Stimulated activated CD4-positive, alpha-beta T cell treated with anti-CD3 and anti-CD28 coated beads, Interleukin-2, amount 100 ng/mL, for 48 hours (primary cell): Measurements from ENCODE around the gene MZB1.
"Not testable (repeated sequence)": the region's sequence is repeated elsewhere in the genome, so short reads cannot be mapped to it uniquely, and the experiment has no call there.

Experiments used
- DNase-seq, 2 donors: peaks; one replicate each; pipeline ENCODE4 v3.0.0-alpha.2; 2020

The MZB1 gene

DNA sequence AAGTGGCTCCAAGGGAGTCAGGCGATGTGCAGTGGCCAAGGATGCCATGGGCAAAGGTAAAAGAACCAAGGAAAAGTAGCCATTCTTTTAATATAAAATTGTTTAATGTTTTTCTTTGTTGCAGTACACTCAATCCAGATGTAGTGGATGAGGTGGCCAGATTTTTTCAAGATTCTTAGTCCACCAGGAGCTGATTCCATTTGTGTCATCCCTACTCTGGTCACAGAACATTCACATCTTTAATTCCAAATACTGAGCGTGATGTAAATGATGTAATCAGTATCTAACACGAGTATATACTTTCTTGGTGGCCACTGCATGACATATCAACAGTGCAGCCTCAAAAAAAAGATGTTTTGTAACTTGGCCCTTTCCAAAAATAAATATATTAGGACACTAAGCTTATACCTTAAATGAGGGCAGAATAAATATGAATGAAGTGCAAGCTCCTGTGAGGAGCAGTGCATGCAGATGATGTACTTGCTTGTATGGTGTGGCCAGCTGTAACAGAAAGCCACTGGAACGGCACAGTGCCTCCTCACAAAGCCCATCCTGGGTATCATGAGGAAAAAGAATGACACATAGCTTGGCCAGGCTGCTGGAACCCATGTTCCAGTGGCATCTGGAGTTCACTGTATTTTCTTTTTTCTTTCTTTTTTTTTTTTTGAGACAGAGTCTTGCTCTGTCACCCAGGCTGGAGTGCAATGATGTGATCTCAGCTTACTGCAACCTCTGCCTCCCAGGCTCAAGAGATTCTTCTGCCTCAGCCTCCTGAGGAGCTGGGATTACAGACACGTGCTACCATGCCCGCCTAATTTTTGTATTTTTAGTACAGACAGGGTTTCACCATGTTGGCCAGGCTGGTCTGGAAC lies 20.6 kb upstream of the MZB1 start:
- DNase-seq: no peak

DNA sequence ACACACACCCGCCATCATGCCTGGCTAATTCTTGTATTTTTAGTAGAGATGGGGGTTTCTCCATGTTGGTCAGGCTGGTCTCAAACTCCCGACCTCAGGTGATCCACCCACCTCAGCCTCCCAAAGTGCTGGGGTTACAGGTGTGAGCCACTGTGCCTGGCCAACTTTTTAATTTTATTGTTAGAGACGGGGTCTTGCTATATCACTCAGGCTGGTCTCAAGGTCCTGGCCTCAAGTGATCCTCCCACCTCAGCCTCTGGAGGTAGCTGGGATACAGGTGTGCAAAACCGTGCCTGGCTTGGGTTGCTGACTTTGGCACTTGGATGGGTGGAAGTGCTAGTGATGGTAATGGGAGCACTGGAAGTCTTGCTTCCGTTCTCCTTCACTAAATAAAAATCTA lies 19.4 kb upstream of the MZB1 start:
- not testable (repeated sequence) for DNase-seq

DNA sequence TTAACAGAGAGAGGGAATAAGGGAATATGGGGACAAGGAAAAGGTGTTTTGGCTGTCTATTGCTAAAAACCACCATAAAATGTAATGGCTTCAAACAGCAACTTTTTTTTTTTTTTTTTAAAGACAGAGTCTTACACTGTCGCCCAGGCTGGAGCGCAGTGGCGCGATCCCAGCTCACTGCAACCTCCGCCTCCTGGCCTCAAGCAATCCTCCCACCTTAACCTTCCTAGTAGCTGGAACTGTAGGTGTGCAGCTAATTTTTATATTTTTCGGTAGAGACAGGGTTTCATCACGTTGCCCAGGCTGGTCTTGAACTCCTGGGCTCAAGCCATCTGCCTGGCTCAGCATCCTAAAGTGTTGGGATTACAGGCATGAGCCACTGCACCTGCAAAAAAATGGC lies 18.5 kb upstream of the MZB1 start:
- no peak for DNase-seq

DNA sequence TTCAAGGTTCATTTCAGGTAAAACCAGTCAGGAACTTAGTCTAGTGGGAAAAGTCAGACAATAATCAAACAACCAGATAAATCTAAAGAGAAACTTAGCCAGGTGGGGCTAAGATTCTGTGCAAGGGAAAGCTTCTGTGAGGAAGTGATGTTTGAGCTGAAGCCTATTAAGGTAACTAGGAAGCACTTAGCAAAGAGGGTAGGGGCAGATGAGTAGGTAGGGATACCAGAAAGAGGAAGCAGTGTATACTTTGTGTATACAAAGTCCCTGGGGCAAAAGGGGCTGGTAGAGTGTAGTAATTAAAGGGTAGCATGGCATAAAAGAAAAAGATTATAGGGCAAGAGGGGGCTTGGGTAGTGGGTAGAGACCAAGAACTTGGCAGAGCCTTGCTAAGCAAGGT lies 17.8 kb upstream of the MZB1 start:
- DNase-seq: no peak

DNA sequence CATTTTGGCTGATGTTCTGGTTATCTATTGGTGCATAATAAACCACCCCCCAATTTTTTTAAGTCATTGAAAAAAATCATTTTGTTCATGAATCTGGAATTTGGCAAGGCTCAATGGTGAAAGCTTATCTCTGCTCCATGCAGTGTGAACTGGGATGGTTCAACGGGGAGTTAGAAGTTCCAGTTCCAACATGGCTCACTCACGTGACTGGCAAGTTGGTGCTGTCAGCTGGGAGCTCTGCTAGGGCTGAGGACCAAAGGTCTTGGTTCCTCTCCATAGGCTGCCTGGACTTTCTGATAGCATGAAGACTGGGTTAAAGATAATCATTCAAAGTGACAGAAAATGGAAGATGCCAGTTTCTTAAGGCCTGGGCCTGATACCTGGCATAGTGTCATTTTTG lies 17.2 kb upstream of the MZB1 start:
- no peak for DNase-seq

DNA sequence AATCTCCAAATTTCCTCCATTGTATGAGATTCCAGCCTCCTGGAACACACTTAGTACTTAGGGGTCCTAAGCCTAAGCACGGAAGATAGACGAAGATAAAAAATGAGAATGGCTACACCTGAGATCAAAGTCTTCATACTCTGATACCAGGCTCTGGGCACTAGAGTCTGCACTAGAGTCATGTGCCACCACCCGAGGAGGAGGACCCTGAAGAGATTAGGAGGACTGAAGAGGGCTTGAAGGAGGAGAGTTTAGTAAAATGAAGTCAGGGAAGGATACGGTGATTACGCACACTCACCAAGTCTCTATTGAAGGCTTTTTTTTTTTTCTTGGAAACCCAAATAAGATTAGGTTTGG lies 14.7 kb upstream of the MZB1 start:
- no peak for DNase-seq

DNA sequence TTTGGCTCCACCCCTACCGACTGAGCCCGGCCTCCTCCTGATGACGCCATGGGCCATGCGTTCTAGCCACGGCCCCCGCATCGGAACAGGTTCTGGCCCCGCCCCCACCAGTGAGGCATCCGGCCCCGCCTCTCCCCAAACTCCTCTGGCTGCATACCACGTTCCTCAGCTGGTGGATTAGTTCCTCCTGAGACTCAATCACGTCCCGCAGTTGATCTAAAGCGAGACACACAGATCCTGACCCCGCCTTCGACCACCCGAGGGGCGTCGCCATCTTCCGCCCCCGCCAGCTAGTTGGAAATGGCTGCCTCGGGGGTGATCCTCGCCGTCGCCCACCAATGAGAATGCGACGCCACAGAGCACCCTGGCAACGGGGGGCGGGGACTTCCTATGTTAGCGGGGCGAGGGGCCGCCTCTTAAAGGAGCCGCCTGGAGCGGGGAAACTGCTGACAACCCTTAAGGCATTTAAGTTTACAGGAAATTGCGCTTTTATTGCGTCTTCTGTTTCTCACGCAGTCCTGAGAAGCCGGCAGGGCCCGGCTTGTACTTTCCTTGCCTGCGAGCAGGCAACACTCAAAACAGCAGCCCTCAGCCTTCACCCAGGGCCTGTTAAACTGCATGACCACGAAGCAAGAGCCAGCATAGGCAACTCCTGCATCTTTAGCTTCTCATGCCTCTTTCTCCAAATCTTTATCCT lies 14.2 kb upstream of the MZB1 start, which contains the start of gene SPATA24:
Gene SPATA24, minus strand, starts transcription at position 303 of the 697 bp plus-strand sequence. Its CDS starts 29 bp downstream, at position 274.
- peak; percentile 97 to 98 for DNase-seq

DNA sequence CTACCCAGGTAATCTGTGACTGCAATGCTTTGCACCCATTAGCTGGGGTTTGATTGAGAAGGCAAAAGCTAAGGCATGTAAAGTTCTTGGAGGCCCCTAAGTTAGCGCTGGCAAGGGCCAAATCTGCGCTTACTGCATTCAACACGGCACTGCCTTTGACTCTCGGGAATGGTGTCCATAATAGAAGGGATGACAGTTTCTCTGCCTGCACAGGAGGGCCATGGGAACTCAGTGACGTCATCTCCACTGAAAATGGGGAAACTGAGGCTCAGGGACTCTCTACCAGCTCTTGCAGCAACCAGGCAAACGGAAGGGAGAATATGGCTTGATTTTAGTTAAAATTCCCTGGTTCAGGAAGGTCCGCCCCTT lies 13.7 kb upstream of the MZB1 start:
- no peak for DNase-seq

DNA sequence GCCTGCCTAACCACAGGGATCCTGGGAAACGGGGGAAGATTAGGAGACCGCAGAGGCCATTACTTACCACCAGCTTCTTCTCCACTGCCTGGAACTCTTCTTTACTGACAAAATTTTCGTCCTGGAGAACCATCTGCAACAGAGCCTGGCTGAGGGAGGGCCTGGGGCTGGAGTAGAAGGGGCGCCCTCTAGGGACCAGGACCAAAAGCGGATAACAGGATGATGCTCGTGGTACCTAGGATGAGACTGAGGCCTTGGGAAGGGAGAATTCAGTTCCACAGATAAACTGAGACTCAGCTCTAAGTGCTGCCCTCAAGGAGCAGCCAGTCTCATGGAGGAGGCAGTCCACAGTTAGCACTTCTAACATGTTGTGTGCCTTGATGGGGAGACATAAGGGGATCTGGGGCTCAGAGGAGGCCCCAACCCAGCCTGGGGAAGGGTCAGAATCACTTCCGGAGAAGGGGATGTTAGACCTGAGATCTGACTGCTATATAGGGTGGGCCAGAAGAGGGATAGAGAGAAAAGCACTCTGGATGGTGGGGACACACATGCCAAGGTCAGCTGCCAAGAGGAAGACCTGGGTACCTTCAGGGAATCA lies 12.9 kb upstream of the MZB1 start:
- no peak for DNase-seq

DNA sequence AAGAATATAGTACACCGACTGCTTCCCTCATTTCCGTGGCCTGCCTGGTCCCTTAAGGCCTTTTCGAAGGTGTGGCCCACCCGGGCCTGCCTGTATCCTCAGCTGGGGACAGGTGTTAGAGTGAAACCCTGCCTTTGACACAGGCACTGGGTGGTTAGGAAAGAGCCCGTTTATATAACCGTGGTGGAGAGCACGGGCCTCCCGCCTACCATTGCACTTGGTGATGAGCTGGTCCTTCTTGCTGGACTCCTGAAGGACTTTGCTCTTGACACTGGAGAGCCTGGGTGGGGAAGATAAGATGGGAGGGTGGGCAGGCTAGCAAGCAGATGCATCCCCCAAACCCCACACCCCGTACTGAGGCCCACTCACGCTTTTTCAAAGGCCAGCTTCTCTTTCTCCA lies 11.8 kb upstream of the MZB1 start:
- DNase-seq: no peak

DNA sequence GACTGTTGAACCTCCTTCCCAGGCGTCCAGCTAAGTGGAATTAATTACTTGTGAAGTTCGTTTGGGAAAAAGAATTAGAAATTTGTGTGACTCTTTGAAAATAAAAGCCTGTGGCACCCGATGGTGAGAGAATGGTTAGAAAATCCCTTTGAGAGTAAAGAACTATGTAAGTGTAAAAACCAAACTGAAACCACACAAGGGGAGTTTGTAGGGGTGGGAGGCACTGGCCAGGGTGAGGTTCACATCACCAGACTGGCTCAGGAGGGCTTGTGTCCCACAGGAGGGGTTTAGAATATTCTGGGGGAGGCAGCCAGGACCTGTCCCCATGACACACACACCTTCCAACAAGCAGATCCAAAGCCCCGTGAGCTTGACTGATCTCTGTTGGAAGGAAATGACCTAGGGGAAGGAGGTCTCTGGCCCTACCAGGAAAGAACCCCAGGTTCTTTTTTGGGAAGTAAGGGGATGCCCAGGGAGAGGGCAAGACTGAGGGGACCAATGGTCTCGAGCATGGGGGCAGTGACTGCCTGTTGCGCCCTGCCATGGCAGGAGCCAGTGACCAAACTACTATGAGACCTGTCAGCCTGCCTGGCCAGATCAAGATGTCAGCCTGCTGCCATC lies 9.9 kb upstream of the MZB1 start:
- DNase-seq: no peak

DNA sequence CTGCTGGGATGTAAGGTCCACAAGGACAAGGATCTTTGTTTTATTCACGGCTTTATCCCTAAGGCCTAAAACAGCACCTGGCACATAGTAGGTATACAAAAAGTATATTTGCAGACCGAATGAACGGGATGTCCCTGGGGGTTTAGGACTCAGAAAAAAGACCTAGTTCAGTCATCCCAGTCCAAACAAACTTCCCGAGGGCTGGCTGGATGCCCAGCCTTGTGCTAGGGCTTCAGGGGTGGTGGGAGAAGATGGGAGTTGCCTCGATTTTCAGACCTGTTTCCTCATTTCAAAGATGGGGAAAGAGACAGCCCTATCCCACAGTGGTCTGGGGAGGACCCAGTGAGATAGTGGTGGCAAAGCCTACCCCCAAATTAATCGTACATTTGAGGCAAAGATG lies 8.2 kb upstream of the MZB1 start:
- no peak for DNase-seq

DNA sequence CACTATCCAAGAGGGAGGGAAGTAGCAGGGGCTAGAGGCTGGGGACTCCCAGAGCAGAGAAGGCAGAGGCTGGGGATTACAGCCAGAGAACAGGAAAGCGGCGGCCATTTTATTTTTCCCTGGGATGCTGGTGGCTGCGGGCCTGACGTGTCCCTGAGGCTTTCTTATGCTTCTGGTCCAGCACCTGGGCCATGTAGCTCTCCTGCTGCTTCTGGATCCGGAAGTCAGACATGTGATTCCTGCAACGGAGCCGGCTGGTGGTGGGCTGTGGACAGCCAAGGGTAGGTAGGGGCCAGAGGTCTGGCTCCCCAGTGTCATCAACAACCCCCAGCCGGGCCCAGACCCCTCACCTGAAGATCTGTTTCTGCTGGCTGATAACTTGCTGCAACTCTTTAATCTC lies 7.0 kb upstream of the MZB1 start:
- no peak for DNase-seq

DNA sequence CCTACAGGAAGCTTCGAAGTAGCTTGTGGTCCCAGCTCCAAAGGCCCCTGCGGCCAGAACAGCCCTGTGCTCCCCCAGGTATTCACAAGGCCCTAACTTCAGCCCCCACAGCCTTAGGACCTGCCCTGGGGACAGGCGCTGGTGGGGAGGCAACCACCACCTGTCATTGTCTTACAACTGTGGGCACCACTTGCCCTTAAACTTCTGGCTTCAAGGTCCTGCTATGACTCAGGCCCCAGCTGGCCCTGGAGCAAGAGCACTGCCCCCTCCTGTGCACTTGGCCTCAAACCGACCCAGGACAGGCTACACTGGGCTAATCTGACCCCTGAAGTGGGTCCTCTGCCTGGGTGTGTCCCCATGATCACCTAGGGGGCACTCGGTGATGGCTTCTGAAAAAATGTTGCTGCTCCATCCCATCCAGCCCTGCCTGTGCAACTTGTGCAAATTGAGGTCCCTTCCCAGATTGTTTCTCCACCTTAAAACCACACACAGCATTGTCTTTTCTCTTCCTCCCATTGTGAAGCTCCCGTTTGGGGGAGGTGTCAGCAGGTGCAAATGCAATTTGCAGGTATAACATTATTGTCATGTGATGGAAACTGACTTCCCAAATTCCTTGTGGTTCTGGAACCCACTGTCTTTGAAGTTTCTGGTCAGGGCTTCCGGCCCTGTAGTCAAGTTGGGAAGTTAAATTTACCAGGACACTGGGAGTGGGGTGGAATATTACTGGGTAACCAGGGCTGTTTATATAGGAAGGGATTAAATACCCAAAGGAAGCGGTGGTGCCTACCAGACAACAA lies 6.3 kb upstream of the MZB1 start:
- DNase-seq: no peak

DNA sequence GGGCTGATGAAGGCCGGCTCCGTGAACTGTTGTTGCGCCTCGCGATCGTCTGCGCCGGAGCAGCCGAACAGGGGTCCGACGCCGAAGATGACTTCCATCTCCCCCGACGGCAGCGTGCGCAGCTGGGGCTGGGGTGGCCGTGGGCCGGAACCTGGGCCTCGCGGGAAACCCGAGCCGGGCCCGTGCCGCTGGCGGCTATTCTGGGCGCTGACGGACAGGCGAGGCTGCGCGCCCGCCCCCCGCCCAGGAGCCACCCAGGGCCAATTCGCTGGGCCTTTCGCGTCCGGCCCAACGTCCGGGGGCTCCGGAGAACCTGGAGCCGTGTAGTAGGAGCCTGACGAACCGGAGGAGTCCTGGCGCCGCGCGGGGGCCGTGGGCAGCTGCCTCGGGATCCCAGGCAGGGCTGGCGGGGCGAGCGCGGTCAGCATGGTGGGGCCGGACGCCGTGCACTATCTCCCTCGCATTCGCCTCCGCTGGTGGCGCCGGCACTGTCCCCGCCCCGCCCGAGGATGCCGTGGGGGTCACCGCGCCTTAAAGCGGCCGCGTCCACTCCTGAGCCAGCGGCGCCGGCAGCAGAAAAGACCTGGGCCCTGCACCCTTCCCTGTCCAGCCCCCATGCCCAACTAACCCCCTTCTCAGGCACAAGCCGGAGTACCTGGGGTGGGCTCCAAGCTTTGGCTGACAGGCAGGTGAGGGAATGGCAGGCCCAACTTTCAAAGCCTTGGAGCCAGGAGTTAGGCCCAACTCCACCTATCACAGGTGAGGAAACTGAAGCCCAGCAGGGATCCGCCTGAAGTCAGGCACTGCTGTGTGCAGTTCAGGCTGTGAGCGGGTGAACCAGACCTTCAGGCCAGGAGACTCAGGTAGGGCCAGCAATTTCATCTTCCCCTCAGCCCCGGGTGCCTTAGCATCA lies 5.2 kb upstream of the MZB1 start, which contains the start of gene PROB1:
Gene PROB1, minus strand, starts transcription at position 451 of the 913 bp plus-strand sequence. Its CDS starts 23 bp downstream, at position 428.
- DNase-seq: no peak

DNA sequence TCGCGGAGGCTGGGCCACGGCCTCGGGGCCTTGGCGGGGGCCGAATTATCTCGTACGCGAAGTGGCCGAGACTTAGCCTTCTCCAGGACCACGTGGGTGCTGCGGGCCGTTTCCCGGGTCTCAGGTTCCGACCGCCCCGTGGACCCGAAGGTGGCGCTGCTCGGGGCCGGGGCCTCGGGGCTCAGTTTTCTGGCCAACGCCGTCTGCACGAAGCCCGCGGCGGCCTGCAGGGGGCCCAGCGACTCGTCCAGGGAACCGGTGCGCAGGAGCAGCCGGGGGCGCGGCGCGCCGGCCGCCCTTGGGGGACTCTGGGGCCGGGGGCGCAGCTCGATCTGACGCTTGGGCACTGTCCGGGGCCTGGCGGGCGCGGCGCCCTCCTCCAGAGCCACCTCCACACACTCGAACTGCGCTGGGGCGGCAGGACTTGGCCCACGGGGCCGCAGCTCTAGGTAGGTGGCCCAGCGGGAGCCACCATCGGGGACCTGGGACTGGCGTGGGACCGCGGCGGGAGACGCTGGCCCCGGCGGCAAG lies 4.5 kb upstream of the MZB1 start:
- DNase-seq: peak; percentile 45 to 65

DNA sequence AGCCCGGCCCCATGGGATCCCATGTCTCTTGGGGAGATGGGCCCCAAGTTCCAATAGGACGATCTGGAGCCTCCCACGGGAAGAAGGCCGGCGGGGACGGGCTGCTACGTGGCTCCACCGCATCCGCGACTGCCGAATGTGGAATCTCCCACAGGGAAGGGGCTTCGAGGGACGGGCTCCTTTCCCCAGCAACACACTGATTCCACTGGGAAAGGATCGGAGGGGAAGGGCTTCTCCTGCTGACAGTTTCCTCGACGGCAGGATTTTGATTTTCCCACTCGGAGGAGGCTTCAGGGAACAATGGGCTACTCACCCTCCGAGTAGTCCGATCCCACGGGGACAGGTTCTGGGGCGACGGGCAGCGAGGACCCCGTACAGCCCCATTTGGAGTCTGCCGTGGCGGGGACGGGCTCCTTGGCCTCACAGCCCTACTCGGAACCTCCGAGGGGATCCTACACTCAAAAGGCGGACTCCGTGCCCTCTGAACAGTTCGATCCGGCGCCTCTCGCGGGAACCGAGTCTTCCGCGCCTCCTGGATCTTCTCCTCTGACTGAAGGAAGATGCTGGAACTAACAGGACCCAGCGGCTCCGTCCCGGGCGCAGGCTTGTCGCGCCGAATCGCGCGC lies 3.9 kb upstream of the MZB1 start:
- DNase-seq: no peak

DNA sequence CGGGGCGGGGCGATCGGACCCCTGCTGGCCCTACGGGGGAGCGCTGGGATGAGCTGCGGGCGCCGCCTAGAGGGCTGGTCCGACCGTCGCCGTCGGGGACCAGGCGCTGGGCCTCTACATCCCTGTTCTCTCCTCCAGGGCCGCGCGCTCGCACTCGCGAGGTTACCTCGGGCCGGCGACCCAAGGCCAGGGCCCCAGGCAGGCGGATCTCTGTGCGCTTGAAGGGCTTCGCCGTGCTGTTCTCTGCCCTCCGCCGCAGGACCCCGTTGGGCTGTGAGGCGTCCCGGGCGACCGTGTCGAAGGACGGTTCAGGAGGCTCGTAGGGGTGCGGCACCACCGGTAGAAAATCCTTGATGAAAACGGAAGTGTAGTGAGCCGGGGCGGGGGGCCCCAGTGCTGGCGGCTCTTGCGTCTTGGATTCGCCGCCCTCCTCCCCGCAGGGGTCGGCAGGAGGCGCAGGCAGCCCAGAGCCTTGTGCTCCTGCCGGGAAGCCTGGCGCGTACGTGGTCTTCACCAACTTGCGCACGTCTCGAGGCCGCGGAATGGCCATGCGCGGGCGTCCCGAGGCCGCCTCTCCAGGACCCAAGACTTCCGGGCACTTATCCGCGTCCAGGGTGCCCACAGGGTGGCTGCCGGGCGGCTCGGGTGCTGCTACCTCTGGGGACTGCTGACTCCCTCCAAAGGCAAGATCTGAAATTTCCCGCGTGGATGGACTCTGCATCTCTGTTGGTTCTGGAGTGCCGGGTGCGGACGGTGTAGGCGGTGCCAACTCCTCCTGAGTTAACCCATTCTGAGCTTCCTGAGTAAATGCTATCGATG lies 3.2 kb upstream of the MZB1 start:
- DNase-seq: peak; percentile 74 to 84

DNA sequence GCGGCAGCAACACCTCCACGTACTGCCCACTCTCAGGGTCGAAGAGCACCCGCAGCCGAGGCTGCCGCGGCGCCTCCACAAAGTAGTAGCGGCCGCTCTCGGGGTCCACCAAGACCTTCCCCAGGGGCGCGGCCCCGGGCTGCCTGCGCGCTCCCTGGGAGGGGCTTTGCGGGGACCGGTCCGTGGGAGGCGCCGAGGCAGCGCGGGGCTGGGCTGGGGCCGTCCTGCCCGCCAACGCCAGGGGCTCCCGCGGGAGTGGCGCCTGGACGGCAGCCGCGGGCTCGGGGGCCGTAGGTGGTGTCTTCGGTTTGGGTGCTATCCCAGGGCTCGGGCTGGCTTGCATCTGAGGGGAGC lies 2.6 kb upstream of the MZB1 start:
- DNase-seq: no peak
